Trophoblast cell (in vitro differentiated cells and primary cell): ENCODE results near the gene PEDS1.
"Not testable (repeated sequence)": the region's sequence is repeated elsewhere in the genome, so short reads cannot be mapped to it uniquely, and the experiment has no call there.

Experiments
- DNase-seq, 2 donors: peaks; one replicate each; pipeline ENCODE4 v3.0.0-alpha.2; 2016
- H2AFZ ChIP-seq: 2 replicates; pipeline ENCODE4 v1.6.1; 2013; ENCODE audit warnings: low read length, moderate library complexity, mild to moderate bottlenecking; ENCODE audit not compliant: insufficient read depth, poor library complexity
- H2AK5ac ChIP-seq: 2 replicates; pipeline ENCODE4 v1.6.1; 2013; ENCODE audit warnings: mild to moderate bottlenecking, low read length
- H2BK120ac ChIP-seq: 2 replicates; pipeline ENCODE4 v1.6.1; 2013; ENCODE audit warnings: low read length, mild to moderate bottlenecking, moderate library complexity; ENCODE audit not compliant: insufficient read depth, poor library complexity
- H2BK12ac ChIP-seq: 2 replicates; pipeline ENCODE4 v1.6.1; 2013; ENCODE audit warnings: mild to moderate bottlenecking, low read length, moderate library complexity
- H2BK5ac ChIP-seq: 2 replicates; pipeline ENCODE4 v1.6.1; 2013; ENCODE audit warnings: low read length, low read depth, moderate library complexity, mild to moderate bottlenecking; ENCODE audit not compliant: poor library complexity
- H3K14ac ChIP-seq: 2 replicates; pipeline ENCODE4 v1.6.1; 2013; ENCODE audit warnings: mild to moderate bottlenecking, low read length
- H3K18ac ChIP-seq: 2 replicates; pipeline ENCODE4 v1.6.1; 2013; ENCODE audit warnings: mild to moderate bottlenecking, low read length
- H3K23ac ChIP-seq: 2 replicates; pipeline ENCODE4 v1.6.1; 2013; ENCODE audit warnings: low read length
- H3K27ac ChIP-seq: 2 replicates; pipeline ENCODE4 v1.5.1; 2013; ENCODE audit warnings: low read depth, mild to moderate bottlenecking, inconsistent platforms, low read length, moderate library complexity
- H3K27me3 ChIP-seq: 2 replicates; pipeline ENCODE4 v1.6.1; 2013; ENCODE audit warnings: inconsistent platforms, mild to moderate bottlenecking, low read length, moderate library complexity; ENCODE audit not compliant: insufficient read depth
- H3K36me3 ChIP-seq, 2 experiments: 1 replicate in 1 of 2; 2 replicates in 1 of 2; pipeline ENCODE4 v1.6.1; 2013; ENCODE audit warnings: low read length in 2 of 2, mild to moderate bottlenecking in 2 of 2, moderate library complexity in 1 of 2; ENCODE audit not compliant: insufficient read depth in 2 of 2, control insufficient read depth in 1 of 2
- H3K4ac ChIP-seq: 2 replicates; pipeline ENCODE4 v1.6.1; 2013; ENCODE audit warnings: low read depth, mild to moderate bottlenecking, low read length, moderate library complexity
- H3K4me1 ChIP-seq, 2 experiments: 1 replicate in 1 of 2; 2 replicates in 1 of 2; pipeline ENCODE4 v1.6.1; 2013; ENCODE audit warnings: low read length in 2 of 2, mild to moderate bottlenecking in 2 of 2, moderate library complexity in 1 of 2; ENCODE audit not compliant: insufficient read depth in 2 of 2, control insufficient read depth in 1 of 2
- H3K4me2 ChIP-seq: 2 replicates; pipeline ENCODE4 v1.6.1; 2013; ENCODE audit warnings: inconsistent platforms, mild to moderate bottlenecking, low read length, moderate library complexity
- H3K4me3 ChIP-seq: 2 replicates; pipeline ENCODE4 v1.5.1; 2013; ENCODE audit warnings: mild to moderate bottlenecking, low read depth, low read length, inconsistent platforms
- H3K79me1 ChIP-seq: one replicate; pipeline ENCODE4 v1.6.1; 2013; ENCODE audit warnings: low read length
- H3K79me2 ChIP-seq: 2 replicates; pipeline ENCODE4 v1.6.1; 2013; ENCODE audit warnings: low read length, mild to moderate bottlenecking; ENCODE audit not compliant: control insufficient read depth, insufficient read depth, poor library complexity
- H3K9ac ChIP-seq: 2 replicates; pipeline ENCODE4 v1.6.1; 2013; ENCODE audit warnings: mild to moderate bottlenecking, low read length
- H3K9me3 ChIP-seq: 2 replicates; pipeline ENCODE4 v1.6.1; 2013; ENCODE audit warnings: low read depth, mild to moderate bottlenecking, control low read depth, inconsistent platforms, low read length; ENCODE audit not compliant: insufficient read depth
- H4K12ac ChIP-seq: 2 replicates; pipeline ENCODE4 v1.6.1; 2013; ENCODE audit warnings: low read depth, mild to moderate bottlenecking, low read length, moderate library complexity
- H4K8ac ChIP-seq: 2 replicates; pipeline ENCODE4 v1.6.1; 2013; ENCODE audit warnings: low read depth, mild to moderate bottlenecking, low read length, moderate library complexity
- H4K91ac ChIP-seq: one replicate; pipeline ENCODE4 v1.6.1; 2013; ENCODE audit warnings: low read depth, mild to moderate bottlenecking, low read length, moderate library complexity
- WGBS: extraction: QIAGEN DNeasy Blood & Tissue Kit; methylation state at CpG from one replicate; pipeline ENCODE4 v1.1.7; 2013; ENCODE audit warnings: missing lambda C conversion rate; ENCODE audit not compliant: insufficient read length, insufficient coverage; ENCODE audit errors: extremely low coverage; 5-methylcytosine and 5-hydroxymethylcytosine counted together

PEDS1 gene

GRCh38 chr20:50107086-50107660 is 46.4 kb downstream of the PEDS1 start:
- Histone ChIP-seq H3K79me2 (peaks cover 28% of the 10 kb centered on the region), H3K23ac (no peak overlapping the region)

GRCh38 chr20:50106669-50107068 is 46.9 kb downstream of the PEDS1 start:
- H3K4me3 ChIP-seq, H2BK5ac ChIP-seq, H2BK120ac ChIP-seq, H3K27me3 ChIP-seq, H3K18ac ChIP-seq, DNase-seq, H2AFZ ChIP-seq, H4K8ac ChIP-seq, H3K9ac ChIP-seq, H3K14ac ChIP-seq, H2BK12ac ChIP-seq, H3K4me2 ChIP-seq, H3K9me3 ChIP-seq, H2AK5ac ChIP-seq, H3K23ac ChIP-seq, H4K91ac ChIP-seq, H4K12ac ChIP-seq, H3K36me3 ChIP-seq: not testable (repeated sequence)
- H3K4ac ChIP-seq = peak overlapping the region; percentile 95
- WGBS = no CpG with 5 or more reads among the region's 5 CpGs
- H3K79me2 ChIP-seq = peaks cover 25% of the 10 kb centered on the region
- peaks cover 11% of the 10 kb centered on the region for H3K79me1 ChIP-seq
- peak overlapping the region; percentile 33 for H3K27ac ChIP-seq
- peaks cover 35 to 45% of the 10 kb centered on the region in 2 experiments for H3K4me1 ChIP-seq

More at GRCh38 chr20:50107086-50107660, 46.4 kb downstream of the PEDS1 start:
- Histone ChIP-seq H4K12ac (no peak overlapping the region), H4K8ac (no peak overlapping the region), H3K14ac (no peak overlapping the region), H3K9me3 (no peaks in the 10 kb centered on the region), H3K27me3 (no peaks in the 10 kb centered on the region), H3K36me3 (peaks cover 0 to 8% of the 10 kb centered on the region in 2 experiments), H2BK12ac (no peak overlapping the region), H3K4me3 (no peak overlapping the region), H3K4me1 (peaks cover 37 to 50% of the 10 kb centered on the region in 2 experiments), H3K79me1 (peaks cover 14% of the 10 kb centered on the region), H4K91ac (no peak overlapping the region), H3K18ac (no peak overlapping the region), H2AFZ (no peak overlapping the region), H3K27ac (peak overlapping the region; percentile 33), H3K4ac (no peak overlapping the region), H2AK5ac (no peak overlapping the region), H3K9ac (no peak overlapping the region), H2BK5ac (no peak overlapping the region), H2BK120ac (no peak overlapping the region), H3K4me2 (no peak overlapping the region)
- DNase-seq = peak; percentile 66 to 82
- no CpG with 5 or more reads among the region's 6 CpGs for WGBS
